K562 (cell line): ENCODE data around the gene CEL. TPM values are rescaled to one million over a fixed set of nuclear protein-coding genes. Genes with fewer than 3 reads are reported as not detected.
"Not testable (repeated sequence)": the region's sequence is repeated elsewhere in the genome, so short reads cannot be mapped to it uniquely, and the experiment has no call there.

Experiments used
- ATAC-seq: fragments of 200-7000 bp; cut with Tn5 transposase; 3 replicates; pipeline ENCODE4 v1.9.1; 2020; ENCODE audit warnings: moderate library complexity
- BruUV-seq: library from RNA; stranded (reverse); fragments of 400-500 nt; replicated peaks from 2 replicates; lab custom pipeline; 2021; lab: Mats Ljungman, UMichigan
- CTCF ChIA-PET: fragments of 300-600 bp; formaldehyde crosslinking; extraction: SDS; loops from one replicate; lab custom pipeline; 2021; ENCODE audit warnings: low intra/inter-chr PET ratio; lab: Yijun Ruan, JAX
- POLR2A ChIA-PET: fragments of 300-600, 350-650 bp; sonication (Branson Sonifier 250); formaldehyde crosslinking; extraction: SDS; loops from one replicate; lab custom pipeline; 2021; ENCODE audit warnings: antibody characterized with exemption, inconsistent platforms; lab: Yijun Ruan, JAX
- DNase-seq, 4 experiments: peaks; one replicate each; pipeline versions ENCODE4 v3.0.0 to v3.0.0-alpha.2; 2011 to 2018; ENCODE audit warnings: low spot score in 3 of 4, mixed read lengths in 3 of 4; ENCODE audit errors: extremely low read depth in 1 of 4
- FAIRE-seq: peaks from 2 replicates; lab custom pipeline; 2011; peaks lifted over from hg19 to GRCh38; lab: Jason Lieb, UNC
- H2AFZ ChIP-seq: 2 replicates; pipeline ENCODE4 v1.6.0; 2011; ENCODE audit warnings: low read depth, low read length, control low read depth, inconsistent platforms
- H3K27ac ChIP-seq: fragments of 200-600 bp; 3 replicates; pipeline ENCODE4 v1.8.0; 2011; ENCODE audit warnings: low read depth, mild to moderate bottlenecking, control low read depth, inconsistent platforms, low read length, moderate library complexity, mixed read lengths; ENCODE audit errors: extremely low read depth
- H3K27me3 ChIP-seq, 2 experiments: fragments of 300-600 bp in 1 of 2; 2 replicates in 1 of 2; 3 replicates in 1 of 2; pipeline versions ENCODE4 v1.6.0 to v1.8.0; 2011; ENCODE audit warnings: inconsistent platforms in 2 of 2, low read length in 2 of 2, mild to moderate bottlenecking in 1 of 2, mixed read lengths in 1 of 2, moderate library complexity in 1 of 2; ENCODE audit not compliant: control insufficient read depth in 2 of 2, insufficient read depth in 2 of 2
- H3K36me3 ChIP-seq: fragments of 300-600 bp; 3 replicates; pipeline ENCODE4 v1.8.0; 2011; ENCODE audit warnings: mild to moderate bottlenecking, low read length, inconsistent platforms; ENCODE audit not compliant: control insufficient read depth, insufficient read depth
- H3K4me1 ChIP-seq, 2 experiments: fragments of 200-600 bp in 1 of 2; replicated peaks in 1 of 2; 2 replicates in 1 of 2; 3 replicates in 1 of 2; pipeline versions ENCODE4 v1.5.1 to v1.8.0; 2011; ENCODE audit warnings: inconsistent platforms in 2 of 2, low read length in 2 of 2, mild to moderate bottlenecking in 1 of 2, mixed read lengths in 1 of 2, moderate library complexity in 1 of 2; ENCODE audit not compliant: control insufficient read depth in 2 of 2, insufficient read depth in 2 of 2
- H3K4me2 ChIP-seq: 2 replicates; pipeline ENCODE4 v1.6.1; 2011; ENCODE audit warnings: low read length, control low read depth, inconsistent platforms, mixed read lengths; ENCODE audit not compliant: insufficient read depth
- H3K4me3 ChIP-seq: fragments of 200-600 bp; sonication (generic), shearing (Covaris generic); 2 replicates; pipeline ENCODE4 v1.5.1; 2016; ENCODE audit warnings: control low read depth, inconsistent platforms
- H3K79me2 ChIP-seq: fragments of 200-600 bp; 3 replicates; pipeline ENCODE4 v1.8.0; 2011; ENCODE audit warnings: low read length, inconsistent platforms; ENCODE audit not compliant: control insufficient read depth, insufficient read depth
- H3K9ac ChIP-seq, 2 experiments: 2 replicates each; pipeline versions ENCODE4 v1.6.0 to v1.6.1; 2011; ENCODE audit warnings: low read depth in 2 of 2, low read length in 2 of 2, control low read depth in 1 of 2, inconsistent platforms in 1 of 2, mild to moderate bottlenecking in 1 of 2, mixed read lengths in 1 of 2; ENCODE audit not compliant: insufficient read depth in 1 of 2
- H3K9me1 ChIP-seq: one replicate; pipeline ENCODE4 v1.6.0; 2011; ENCODE audit warnings: inconsistent platforms, mild to moderate bottlenecking, low read length, moderate library complexity; ENCODE audit not compliant: control insufficient read depth, insufficient read depth
- H3K9me3 ChIP-seq: replicated peaks from 2 replicates; pipeline ENCODE4 v1.5.1; 2011; ENCODE audit warnings: low read depth, low read length, inconsistent platforms; ENCODE audit not compliant: control insufficient read depth, insufficient read depth
- H4K20me1 ChIP-seq: replicated peaks from 2 replicates; pipeline ENCODE4 v1.6.1; 2011; ENCODE audit warnings: low read length, inconsistent platforms, mixed read lengths; ENCODE audit not compliant: control insufficient read depth, insufficient read depth
- EGR1 ChIP-seq: fragments of 450-650 bp; conservative IDR thresholded peaks from 2 replicates; pipeline ENCODE4 v1.6.1; 2017; ENCODE audit warnings: mild to moderate bottlenecking
- IRF2 ChIP-seq: sonication (generic); formaldehyde crosslinking; IDR thresholded peaks from 2 replicates; pipeline ENCODE4 v1.8.1; 2022; ENCODE audit warnings: mild to moderate bottlenecking, missing genetic modification reagents
- SAFB ChIP-seq: fragments of 200-400 bp; formaldehyde crosslinking; IDR thresholded peaks from 2 replicates; pipeline ENCODE4 v1.6.1; 2017; ENCODE audit warnings: low read depth, low read length, borderline replicate concordance
- SNRNP70 ChIP-seq: fragments of 200-400 bp; formaldehyde crosslinking; optimal IDR thresholded peaks from 2 replicates; pipeline ENCODE3; 2017; ENCODE audit warnings: low read depth, low read length
- VEZF1 ChIP-seq: fragments of 200-800 bp; sonication (Bioruptor generic); IDR thresholded peaks from 2 replicates; pipeline ENCODE4 v1.6.1; 2017; ENCODE audit warnings: missing genetic modification characterization, missing compliant biosample characterization
- ZNF76 ChIP-seq: fragments of 250-450 bp; sonication (Bioruptor Pico); IDR thresholded peaks from 2 replicates; pipeline ENCODE4 v1.4.0; 2020; ENCODE audit warnings: mild to moderate bottlenecking, moderate library complexity, borderline replicate concordance
- WGBS: fragments of 100-300 bp; shearing (Covaris generic); methylation state at CpG from one replicate; pipeline ENCODE4 v1.1.6; 2016; ENCODE audit warnings: low coverage, mixed read lengths; ENCODE audit not compliant: insufficient coverage; ENCODE audit errors: missing lambda C conversion rate; 5-methylcytosine and 5-hydroxymethylcytosine counted together
- in situ Hi-C: fragments of 300-500 bp; cut with MboI; formaldehyde crosslinking; loops from 4 replicates; pipeline ENCODE4 v1.15.0; 2018; ENCODE audit warnings: inconsistent platforms, mixed read lengths
- intact Hi-C: fragments of 100-400 bp; cut with micrococcal nuclease; formaldehyde crosslinking; loops from 2 replicates; pipeline ENCODE4 v1.14.2; 2022
- polyA plus RNA-seq, 8 experiments: library from polyadenylated mRNA; depleted of rRNA in 4 of 8; stranded (reverse) in 5 of 8; unstranded in 3 of 8; fragments of >200 nt; fragmentation: Nextera tagmentation in 2 of 8; fragmentation: Illumina TruSeq in 1 of 8; extraction: Ambion mirVana in 2 of 8; extraction: Trizol in 1 of 8; gene quantifications; 2 replicates each; pipeline versions ENCODE4 v1.2.1 to v1.2.3, GENCODE V29; 2011 to 2014; ENCODE audit warnings: inconsistent platforms in 1 of 8, missing spikeins in 1 of 8
- total RNA-seq, 7 experiments: library from RNA; depleted of rRNA in 6 of 7; stranded (reverse); fragments of >200 nt in 6 of 7; fragmentation: Illumina TruSeq in 2 of 7; extraction: Trizol in 2 of 7; gene quantifications; 2 replicates each; pipeline versions ENCODE4 v1.2.1 to v1.2.3, GENCODE V29; 2011 to 2021; ENCODE audit warnings: low replicate concordance in 1 of 7

Gene CEL
- total and polyA plus RNA-seq, 9 of the 15 experiments (the other 6 are each of a cell fraction or from before 2014, with no cell fraction given), result 0.09 to 3.0 (median 0.51) TPM; not detected in 2

GRCh38 chr9:133070985-133071384 lies 9.2 kb downstream of the CEL start:
- WGBS, result 77% methylated on average over 6 of the region's 31 CpGs
- DNase-seq, H3K9me1 ChIP-seq, POLR2A ChIA-PET, H3K36me3 ChIP-seq, H3K4me2 ChIP-seq, intact Hi-C loops, H3K9me3 ChIP-seq, BruUV-seq, CTCF ChIA-PET, H4K20me1 ChIP-seq, H3K27ac ChIP-seq, ATAC-seq, FAIRE-seq, H3K9ac ChIP-seq, H3K4me1 ChIP-seq, in situ Hi-C loops, H3K79me2 ChIP-seq, H3K27me3 ChIP-seq, H3K4me3 ChIP-seq, H2AFZ ChIP-seq: not testable (repeated sequence)
- TF ChIP-seq EGR1, result 0 out of 2 replicates have a peak, but pooled peaks have one; percentile 13

- H3K9ac ChIP-seq, result no peak overlapping the region; a peak in 1 of 4 replicates
- no peak overlapping the region for H3K27ac ChIP-seq
- DNase-seq, result no peak
- peaks cover 4% of the 10 kb centered on the region for H3K9me1 ChIP-seq
- no peak overlapping the region for H2AFZ ChIP-seq
- H3K36me3 ChIP-seq, result no peaks in the 10 kb centered on the region
- intact Hi-C loops, result no loop called here
- H3K4me3 ChIP-seq, result no peak overlapping the region
- no peak overlapping the region for H3K4me2 ChIP-seq
- FAIRE-seq, result no peak
- no peak for ATAC-seq
- ChIA-PET CTCF (no interaction called here), POLR2A (no interaction called here)
- peaks cover 0 to 3% of the 10 kb centered on the region in 2 experiments; a peak in 2 of 5 replicates for H3K4me1 ChIP-seq
- BruUV-seq, result no TSS peak
- 0 out of 2 replicates have a peak, but pooled peaks have one; percentile 19 for TF ChIP-seq VEZF1 (CRISPR knock-in tag)
- TF ChIP-seq ZNF76, result no peak
- no peak for TF ChIP-seq SNRNP70
- no peak for TF ChIP-seq IRF2 (CRISPR knock-in tag)
- TF ChIP-seq SAFB, result peak; percentile 63; the same call in 1 of the 2 replicates
- in situ Hi-C loops, result no loop called here
- no peaks in the 10 kb centered on the region for H4K20me1 ChIP-seq
- H3K27me3 ChIP-seq, result peaks cover 0 to 2% of the 10 kb centered on the region in 2 experiments; a peak in 1 of 5 replicates
- WGBS, result 50% methylated on average over 7 of the region's 33 CpGs
- no peaks in the 10 kb centered on the region for H3K79me2 ChIP-seq
- no peaks in the 10 kb centered on the region for H3K9me3 ChIP-seq
Observed at GRCh38 chr9:133071484-133072150, 9.8 kb downstream of the CEL start.

- POLR2A ChIA-PET, result not testable (repeated sequence)
- 63% methylated on average over 5 of the region's 5 CpGs for WGBS
Observed at GRCh38 chr9:133072210-133072609, 10.4 kb downstream of the CEL start.

More at GRCh38 chr9:133072210-133072609, 10.4 kb downstream of the CEL start:
- DNase-seq, in situ Hi-C loops, H3K9me3 ChIP-seq, H2AFZ ChIP-seq, H3K9ac ChIP-seq, FAIRE-seq, H3K36me3 ChIP-seq, H3K4me3 ChIP-seq, H3K79me2 ChIP-seq, H3K4me2 ChIP-seq, BruUV-seq, H3K27ac ChIP-seq, CTCF ChIA-PET, ATAC-seq, H4K20me1 ChIP-seq, intact Hi-C loops, H3K27me3 ChIP-seq, H3K4me1 ChIP-seq, H3K9me1 ChIP-seq: not testable (repeated sequence)
